Measurements from ENCODE around the gene SYF2.
"Not testable (repeated sequence)": the region's sequence is repeated elsewhere in the genome, so short reads cannot be mapped to it uniquely, and the experiment has no call there.

- TF ChIP-seq FOXJ3 (CRISPR knock-in tag; IDR thresholded peaks at IDR 0.05); CHD2 (IDR thresholded peaks at IDR 0.05; ENCODE audit: low read length, partially characterized antibody); TCF12 (IDR thresholded peaks at IDR 0.05); POLR2AphosphoS5 (IDR thresholded peaks at IDR 0.05; ENCODE audit: low read depth, low read length): not testable (repeated sequence)
- TF ChIP-seq, protein P1, sequence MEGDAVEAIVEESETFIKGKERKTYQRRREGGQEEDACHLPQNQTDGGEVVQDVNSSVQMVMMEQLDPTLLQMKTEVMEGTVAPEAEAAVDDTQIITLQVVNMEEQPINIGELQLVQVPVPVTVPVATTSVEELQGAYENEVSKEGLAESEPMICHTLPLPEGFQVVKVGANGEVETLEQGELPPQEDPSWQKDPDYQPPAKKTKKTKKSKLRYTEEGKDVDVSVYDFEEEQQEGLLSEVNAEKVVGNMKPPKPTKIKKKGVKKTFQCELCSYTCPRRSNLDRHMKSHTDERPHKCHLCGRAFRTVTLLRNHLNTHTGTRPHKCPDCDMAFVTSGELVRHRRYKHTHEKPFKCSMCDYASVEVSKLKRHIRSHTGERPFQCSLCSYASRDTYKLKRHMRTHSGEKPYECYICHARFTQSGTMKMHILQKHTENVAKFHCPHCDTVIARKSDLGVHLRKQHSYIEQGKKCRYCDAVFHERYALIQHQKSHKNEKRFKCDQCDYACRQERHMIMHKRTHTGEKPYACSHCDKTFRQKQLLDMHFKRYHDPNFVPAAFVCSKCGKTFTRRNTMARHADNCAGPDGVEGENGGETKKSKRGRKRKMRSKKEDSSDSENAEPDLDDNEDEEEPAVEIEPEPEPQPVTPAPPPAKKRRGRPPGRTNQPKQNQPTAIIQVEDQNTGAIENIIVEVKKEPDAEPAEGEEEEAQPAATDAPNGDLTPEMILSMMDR (IDR thresholded peaks at IDR 0.05) = peak; percentile 41
These were observed 27.5 kb upstream of the SYF2 start for GRCh38 chr1:25259813-25260212.
